GM20431 (cell line): ENCODE results near the gene ZDHHC22.

ENCODE experiments used
- in situ Hi-C: fragments of 300-500 bp; cut with MseI, MboI; formaldehyde crosslinking; loops from one replicate; pipeline ENCODE4 v1.15.0; 2020; ENCODE audit warnings: low sequenced_read_pairs; ENCODE audit not compliant: unreplicated experiment

The ZDHHC22 gene

DNA sequence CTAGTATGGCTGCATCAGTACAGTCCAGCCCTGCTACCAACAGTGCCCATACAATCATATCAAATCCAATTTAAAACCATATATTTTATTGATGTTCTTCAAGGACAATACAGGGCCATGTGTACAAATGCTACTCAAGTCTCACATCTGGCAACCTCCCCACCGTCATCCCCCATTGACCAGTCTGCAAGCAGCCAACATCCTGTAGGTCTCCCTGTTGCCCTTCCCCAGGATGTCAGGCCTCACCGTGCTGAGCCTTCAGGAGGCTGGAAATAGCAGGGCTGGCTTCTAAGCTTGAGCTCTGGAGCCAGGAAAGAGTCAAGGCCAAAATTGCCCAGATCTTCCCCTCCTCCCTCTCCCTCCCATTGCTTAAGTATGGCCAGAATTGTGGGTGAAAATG lies 10.4 kb downstream of the ZDHHC22 start:
- in situ Hi-C loops = no loop called here

DNA sequence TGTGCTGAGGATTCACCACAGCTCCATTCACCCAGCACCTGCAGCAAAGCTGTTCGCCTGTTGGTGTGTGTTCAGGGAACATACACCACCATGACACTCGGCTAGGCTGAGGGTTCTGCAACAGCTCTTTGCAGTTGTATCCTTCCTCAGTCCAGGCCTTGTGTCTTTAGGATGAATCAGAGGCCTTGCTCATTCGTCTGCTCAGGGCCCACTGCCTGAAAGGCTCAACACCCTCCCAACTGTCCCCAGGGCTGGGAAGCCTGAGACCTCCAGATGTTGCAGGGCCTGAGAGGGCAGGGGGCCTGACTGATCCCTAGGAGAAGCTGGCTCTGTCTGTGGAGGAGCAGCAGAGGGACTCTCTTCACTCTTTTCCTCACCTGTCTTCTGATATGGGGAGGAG lies 11.2 kb downstream of the ZDHHC22 start:
- in situ Hi-C loops = no loop called here

DNA sequence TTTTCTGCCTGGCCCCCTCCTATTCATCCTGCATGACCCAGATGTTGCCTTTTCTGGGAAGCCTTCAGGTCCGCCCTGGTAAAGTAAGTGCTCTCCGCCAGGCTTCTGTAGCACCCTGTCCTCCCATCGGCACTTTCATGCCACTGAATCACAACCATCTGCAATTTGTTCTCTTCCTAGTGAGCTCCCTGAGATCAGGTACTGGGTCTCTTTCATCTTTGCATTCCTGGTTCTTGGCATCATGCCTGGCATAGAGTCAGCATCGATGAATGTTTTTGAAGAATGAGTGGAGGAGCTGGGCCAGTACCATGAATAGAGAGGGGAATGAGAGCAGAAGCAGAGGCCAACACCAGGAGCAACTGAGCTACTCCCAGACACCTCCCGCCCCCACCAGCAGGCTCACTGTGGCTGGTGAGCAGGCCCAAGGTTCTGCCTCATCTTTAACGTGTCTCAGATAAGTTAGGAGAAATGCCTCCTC lies 13.1 kb downstream of the ZDHHC22 start:
- in situ Hi-C loops = no loop called here

DNA sequence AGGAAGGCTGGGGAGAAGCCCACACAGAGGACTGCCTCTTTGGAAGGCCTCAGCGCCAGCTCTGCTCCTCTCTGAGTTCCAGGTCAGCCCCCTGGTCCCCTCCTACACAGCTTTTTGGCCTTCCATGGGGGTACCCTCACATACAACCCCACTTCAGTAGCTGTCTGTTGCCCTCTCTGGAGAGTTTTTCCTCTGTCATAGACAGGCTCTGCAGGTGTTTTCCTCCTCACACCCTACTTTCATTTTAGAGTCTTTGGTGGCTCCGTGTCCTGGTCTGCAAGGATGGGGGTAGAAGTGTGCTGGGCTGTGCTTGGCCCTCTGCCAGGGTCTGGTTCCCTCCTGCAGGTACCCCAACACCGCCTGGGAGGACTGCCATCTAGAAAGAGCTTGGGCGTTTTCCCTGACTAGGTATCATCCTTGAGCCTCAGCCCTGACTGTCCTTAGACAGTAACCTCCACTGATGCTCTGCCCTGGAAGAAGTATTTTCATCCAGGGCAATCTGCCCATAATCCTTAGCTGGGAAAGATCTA lies 15.1 kb downstream of the ZDHHC22 start:
- in situ Hi-C loops = no loop called here

DNA sequence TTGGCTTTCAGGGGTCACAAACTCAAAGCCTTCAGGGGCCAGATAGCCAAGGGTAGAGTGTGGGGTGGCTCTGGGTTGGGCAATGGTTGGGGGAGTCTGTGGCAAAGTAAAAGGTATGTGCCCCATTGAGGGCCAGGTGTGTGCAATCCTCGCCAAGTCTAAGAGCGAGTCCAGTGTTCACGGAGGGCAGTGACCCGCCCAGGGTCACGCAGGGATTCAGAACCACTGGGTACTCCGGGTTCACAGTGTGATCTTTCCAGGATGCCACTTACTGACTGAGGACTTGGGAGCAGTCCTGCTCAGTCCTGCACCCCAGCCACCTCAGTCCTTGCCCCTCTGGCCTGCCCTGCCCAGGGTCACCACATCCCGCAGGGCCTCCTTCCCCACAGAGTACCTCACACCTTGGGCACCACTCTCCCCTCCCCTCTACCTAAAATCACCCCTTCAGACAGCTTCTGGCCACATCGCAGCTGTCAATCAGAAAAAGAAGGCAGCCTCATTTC lies 15.7 kb downstream of the ZDHHC22 start:
- in situ Hi-C loops = no loop called here

DNA sequence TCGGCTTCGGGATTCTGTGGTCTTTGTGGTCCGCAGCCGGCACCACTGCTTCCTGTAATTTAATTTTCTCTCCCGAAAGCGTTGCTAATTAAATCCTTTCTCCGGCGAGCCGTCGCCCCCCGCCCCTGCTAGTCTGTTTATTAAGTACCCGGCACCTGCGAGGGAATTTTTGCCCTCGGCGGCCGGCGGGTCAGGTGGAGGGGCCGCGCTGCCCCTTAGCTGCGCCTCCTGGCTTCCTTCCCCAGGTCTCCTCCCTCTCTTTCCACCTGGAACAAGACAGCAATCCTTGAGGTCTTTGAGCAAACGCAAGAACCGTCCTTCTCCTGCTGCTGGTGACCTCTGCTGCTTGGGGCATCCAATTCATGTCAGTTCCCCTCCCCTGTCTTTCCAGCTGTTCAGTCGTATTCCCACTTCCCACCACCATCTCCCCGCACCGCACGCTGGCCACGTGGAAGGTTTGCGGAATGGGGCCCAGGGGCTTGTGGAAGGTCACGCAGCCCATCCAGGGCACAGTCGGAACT lies 16.2 kb downstream of the ZDHHC22 start:
- in situ Hi-C loops = no loop called here

DNA sequence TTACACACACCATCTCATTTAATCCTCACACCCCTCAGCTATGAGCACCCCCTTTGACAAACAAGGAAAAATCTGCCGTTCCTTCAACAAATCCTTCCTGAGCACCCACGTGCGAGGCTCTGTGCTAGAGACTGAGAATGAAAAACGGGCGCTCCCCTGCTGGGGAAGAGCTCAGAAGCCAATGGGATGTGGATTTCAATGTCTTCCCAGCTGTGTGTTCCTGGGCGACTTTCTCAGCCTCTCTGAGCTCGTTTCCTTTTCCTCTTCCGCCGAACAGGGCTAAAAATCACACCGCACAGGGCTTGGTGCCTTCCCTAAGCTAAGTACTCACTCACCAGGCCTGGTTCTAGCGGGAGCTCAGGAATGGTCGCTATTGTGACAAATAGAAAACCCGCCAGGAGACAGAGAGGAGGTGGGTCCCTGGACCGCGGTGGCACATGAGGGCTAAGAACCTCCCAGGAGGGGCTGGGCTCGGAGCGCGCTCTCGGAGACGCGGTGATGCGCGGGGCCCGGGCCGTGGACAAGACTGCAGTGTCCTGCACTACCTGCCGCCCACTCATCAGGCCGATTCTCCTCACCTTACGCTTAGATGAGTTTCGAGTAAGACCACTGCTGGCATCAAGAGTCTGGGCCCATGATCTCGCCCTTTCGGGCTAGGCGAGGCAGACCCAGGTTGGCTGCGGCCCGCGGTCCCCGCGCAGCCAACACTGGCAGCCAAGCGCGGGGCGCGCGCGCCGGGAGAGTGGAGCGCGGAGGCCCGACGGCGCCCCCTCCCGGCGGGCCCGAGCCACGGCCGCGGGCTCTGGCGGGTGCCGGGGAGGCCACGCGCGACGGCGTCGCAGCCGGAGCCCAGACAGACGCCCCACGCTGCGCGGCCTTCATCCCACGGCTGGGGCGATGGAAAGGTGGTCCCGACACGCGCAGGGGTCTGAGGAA lies 17.0 kb downstream of the ZDHHC22 start:
- in situ Hi-C loops = no loop called here

DNA sequence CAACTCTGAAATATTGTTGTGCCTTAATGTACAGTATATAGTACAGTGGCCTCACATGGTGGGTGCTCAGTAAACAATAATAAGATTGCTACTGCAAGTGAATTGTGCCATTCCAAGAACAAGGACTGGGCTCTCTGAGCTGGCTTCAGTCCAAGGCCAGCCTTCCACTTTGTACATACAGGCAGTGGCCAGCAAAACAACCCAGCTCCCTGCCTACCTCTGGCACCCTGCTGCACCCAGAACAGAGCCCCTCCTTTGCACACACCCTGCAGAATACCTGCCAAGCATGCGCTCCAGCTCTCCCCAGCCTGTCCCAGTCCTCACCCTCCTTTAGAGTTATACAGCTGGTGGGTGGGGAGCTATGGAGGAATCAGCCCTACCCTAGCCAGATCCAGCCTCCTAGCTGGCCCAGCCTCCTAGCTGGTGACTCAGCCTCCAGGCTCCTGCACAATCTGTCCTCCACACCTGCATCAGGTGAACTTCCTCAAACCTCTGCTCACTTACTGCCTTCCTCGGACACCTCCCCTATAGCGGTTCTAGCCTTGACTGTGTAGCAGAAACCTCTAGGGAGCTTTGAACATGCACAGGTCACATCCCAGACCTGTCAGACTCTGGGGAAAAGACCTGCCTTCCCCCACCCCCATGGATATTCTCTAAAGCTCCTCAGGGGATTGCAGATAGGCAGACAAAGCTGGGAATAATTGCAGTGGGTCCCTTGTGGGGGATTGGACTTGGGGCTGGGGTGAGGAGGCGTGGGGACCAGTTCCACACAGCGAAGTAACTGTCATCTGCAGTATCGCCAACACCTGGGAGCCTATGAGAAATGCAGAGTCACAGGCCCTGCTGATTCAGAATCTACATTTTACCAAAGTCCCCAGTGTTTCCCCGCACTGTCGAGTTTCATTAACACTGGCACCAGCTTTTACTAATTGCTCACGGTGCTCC lies 17.9 kb downstream of the ZDHHC22 start:
- in situ Hi-C loops = no loop called here

DNA sequence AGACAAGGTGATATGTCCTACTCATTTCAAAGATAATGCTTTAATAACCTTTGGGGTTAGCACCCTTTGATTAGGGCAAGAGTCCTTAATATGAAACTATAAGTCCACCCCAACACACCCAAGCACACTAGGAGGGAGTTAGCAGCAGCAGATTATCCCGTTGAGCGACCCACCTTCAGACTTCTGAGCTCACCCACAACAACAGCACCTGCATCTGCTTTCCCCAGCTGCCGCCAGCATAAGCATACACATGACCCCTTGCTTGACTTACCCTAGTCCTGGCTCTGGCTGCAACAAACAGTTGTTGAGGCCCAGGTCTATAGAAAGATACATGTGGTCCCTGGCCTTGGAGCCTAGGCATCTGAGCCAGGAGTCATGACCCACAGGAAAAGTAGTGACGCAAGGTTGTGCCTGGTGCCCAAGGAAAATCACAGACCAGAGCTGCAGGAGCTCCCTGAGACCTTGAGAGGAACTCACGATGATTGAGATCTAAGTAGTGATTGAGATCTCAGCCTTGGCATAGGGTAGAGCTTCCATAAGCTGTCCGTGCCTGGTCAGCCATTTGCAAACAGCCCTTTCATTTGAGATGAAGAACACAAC lies 19.0 kb downstream of the ZDHHC22 start:
- in situ Hi-C loops = no loop called here

DNA sequence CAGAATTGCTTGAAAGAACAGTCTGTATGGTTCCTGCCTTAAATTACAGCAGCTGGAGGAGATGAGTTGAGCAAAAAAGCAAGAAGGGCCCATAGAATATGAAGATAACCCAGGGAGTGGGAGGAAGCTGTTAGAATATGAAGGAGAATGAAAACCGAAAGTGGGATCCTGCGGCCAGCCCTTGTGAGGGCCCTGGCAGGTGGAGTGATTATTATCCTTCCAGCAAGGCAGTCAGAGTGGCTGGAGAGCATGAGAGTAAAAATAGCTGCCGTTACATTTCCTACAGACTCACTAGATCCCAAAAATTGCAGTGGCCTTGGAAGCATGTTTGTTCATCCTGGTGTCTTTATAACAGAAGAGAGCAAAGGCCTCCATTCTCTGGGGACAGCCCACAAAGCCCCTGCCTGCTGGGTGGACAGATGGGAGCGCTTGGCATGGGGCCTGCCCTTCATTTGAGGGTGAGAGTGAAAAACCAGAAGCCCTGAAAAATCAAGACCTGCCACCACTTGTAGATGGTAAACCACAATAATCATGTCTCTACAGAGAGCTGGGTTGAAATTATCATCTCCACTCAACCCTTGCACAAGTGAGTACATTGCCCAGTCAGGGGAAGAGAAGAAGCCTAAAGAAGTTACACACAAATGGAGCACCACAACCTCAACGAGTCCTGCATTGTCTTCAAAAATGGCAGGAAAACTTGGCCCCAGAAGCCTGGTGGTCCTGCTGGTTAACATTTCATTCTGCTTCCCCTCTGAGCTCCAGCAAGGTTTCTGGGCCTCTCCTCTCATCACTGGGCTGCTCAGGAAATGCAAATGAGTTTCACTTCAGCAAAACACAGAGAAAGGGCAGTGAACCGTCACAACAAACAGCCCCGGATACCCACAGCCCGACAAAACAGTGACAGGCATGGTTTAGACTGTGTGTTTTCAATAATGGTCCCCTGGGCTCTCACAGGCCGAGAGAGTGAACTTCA lies 20.5 kb downstream of the ZDHHC22 start:
- in situ Hi-C loops = no loop called here

DNA sequence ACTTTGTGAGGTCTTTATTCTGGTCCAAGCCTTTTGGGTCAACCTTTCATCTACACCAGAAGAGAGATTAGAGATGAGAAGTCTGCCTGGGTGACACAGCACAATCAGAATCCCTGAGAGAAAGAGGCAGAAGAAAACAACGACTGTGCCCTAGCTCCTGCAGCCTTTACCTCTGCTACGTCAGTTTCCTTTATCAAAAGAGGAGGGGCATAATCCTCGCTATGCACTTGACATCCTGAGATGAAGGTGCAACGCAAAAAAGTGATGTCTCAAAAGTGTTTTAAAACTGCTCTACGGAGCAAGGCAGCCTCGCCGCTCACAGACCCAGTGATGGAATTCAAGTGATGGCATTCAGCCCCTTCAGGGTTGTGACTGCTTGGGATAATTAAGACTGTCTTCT lies 21.7 kb downstream of the ZDHHC22 start:
- in situ Hi-C loops = no loop called here

DNA sequence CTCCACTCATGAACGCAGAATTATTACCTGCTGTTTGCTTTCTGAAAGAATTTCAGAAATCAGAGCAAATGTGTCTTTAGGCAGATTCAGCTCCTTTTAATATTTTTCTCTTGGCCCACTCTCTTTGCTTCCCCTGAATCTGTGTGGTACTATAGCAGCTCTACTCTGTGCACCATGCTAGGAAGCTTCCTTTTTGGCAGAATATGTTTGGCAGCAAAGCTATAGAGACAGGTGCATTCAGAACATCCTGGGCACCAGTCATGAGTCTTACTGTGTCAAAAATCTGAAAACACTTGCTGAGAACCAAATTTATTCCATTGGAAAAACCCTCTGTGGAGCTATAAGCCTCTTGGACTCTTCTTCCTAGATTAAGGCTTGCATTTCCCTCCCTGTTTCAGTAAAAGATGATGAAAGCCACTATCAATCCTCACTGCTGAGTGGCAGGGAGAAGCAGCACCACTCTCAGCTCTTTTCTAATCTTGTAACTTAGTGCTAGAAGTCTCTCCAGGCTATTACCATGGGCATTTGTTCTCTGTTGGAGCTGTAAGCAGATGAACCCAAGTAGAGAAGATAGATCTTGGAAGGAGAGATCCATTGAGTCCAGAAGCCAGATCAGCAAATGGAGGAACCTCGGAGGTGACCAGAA lies 25.3 kb downstream of the ZDHHC22 start:
- in situ Hi-C loops = no loop called here

DNA sequence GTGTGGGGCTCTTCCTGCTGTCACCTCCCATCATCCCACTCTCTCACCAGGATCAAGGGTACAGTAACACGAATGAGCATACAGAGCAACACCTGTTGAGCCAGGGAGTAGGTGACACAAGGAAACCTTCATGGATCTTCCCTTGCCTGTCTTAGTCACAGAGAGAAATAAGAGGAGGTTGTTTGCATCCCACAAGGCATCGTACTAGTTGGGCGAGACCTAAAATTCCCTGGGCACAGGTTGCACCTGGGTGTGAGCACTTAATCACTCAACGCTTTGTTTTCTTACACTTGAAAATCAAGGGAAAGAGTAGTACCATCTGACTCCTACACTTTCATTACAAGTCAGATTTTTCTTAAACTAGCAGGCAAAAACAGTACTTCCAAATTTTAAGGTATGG lies 27.0 kb downstream of the ZDHHC22 start:
- in situ Hi-C loops = no loop called here

DNA sequence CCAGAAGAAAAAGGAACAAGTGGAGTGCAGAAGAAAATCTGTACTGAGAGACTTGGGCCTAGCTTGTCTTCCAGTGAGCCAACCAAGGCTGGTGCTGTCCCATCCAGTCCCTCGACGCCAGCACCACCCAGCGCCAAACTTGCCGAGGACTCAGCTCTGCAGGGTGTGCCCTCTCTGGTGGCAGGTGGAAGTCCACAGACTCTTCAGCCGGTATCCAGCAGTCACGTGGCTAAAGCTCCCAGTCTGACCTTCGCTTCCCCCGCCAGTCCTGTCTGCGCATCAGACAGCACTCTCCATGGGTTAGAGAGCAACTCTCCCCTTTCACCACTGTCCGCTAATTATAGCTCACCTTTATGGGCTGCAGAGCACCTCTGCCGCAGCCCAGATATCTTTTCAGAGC lies 27.9 kb downstream of the ZDHHC22 start:
- in situ Hi-C loops = no loop called here

DNA sequence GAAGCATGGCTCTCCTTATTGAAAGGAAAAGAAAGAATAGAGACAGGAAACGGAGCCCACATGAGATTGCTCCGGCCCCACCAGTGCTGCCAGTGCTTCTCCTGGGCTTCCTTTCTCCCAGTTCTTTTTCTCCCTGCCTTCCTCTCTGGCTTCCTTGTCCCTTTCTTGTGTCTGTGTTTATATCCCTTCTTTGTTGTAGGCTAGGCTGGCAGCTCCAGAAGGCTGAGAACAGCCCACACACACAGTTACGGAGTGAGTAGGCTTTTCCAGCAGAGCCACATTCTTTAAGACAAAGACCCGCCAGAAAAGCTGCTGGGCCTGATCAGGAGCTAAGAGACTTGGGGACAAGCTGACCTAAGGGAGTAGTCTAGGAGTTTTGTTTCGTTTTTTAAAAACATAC lies 30.6 kb downstream of the ZDHHC22 start:
- in situ Hi-C loops = no loop called here

DNA sequence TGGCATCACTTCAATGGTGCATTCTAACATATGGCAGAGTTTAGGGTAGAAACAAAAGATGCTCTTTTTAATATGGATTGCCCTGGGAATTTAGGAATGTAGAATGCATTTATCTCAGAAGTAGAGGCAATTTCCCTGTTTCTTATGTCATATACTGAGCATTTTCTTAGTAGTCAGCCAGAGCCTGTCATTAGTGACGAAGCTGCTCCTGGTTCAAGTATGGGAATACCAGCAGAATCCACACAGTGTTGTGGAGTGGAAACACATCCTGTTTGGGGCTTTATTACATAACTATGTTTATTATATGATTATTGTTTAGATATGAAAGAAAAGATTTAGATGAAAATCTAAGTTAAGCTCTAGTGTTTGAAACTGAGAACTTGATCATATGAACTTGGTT lies 31.3 kb downstream of the ZDHHC22 start:
- in situ Hi-C loops = no loop called here

DNA sequence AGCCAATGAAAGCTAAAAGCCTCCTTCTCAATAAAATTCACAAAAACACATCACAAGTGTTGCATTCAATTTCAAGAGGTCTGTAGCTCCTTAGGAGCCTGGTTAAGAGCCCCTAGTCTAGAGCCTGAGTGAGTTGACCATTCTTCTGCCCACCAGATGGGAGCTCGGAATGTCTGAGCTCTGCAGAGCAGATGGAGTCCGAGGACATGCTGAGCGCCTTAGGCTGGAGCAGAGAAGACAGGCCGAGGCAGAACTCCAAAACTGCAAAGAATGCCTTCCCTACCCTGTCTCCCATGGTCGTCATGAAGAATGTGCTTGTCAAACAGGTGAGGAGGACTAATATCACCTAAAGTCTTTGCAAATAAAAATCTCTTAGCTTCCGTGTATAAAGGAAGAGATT lies 31.9 kb downstream of the ZDHHC22 start:
- in situ Hi-C loops = no loop called here

DNA sequence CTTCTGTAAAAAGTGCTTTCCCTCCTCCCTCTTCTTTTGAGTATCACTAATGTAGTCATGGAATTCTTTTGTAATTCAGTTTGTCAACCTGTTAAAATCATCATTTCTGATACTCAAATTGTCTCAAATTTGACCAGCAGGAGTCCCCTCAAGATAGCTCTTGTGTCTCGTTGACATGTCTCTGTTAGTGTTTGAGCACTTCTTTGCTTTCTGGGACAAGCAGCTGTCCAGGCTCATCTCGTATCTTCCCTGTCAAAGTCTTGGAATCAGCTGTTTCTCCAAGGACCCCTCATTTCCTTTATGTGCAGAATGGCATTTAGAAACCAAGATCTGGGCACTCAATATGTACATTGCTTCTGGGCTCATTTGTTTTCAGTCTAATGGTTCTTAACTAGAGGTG lies 32.8 kb downstream of the ZDHHC22 start:
- in situ Hi-C loops = no loop called here
